Uterus (tissue), 4 donors: ENCODE data around the gene TINAGL1. TPM values are rescaled to one million over a fixed set of nuclear protein-coding genes. Genes with fewer than 3 reads are reported as not detected.

Source experiments
- DNase-seq, 2 donors: peaks; one replicate each; pipeline ENCODE4 v3.0.0-alpha.2; 2019 to 2020
- H3K27ac ChIP-seq, 2 donors: fragments of 200-600 bp; sonication (generic); 1 replicate in 1 of 2; 2 replicates in 1 of 2; pipeline ENCODE4 v1.5.1; 2016 to 2018
- H3K27me3 ChIP-seq, 2 donors: fragments of 200-600 bp; sonication (generic); one replicate each; pipeline ENCODE4 v1.5.1; 2018 to 2019; ENCODE audit warnings: control low read depth in 1 of 2
- H3K36me3 ChIP-seq, 2 donors: fragments of 200-600 bp; sonication (generic); one replicate each; pipeline ENCODE4 v1.5.1; 2019; ENCODE audit warnings: control low read depth in 1 of 2
- H3K4me1 ChIP-seq, 2 donors: fragments of 200-600 bp; sonication (generic); one replicate each; pipeline ENCODE4 v1.5.1; 2018 to 2019; ENCODE audit warnings: control low read depth in 1 of 2
- H3K4me3 ChIP-seq, 2 donors: fragments of 200-600 bp; sonication (generic); 1 replicate in 1 of 2; 2 replicates in 1 of 2; pipeline ENCODE4 v1.5.1; 2018 to 2019; ENCODE audit warnings: mild to moderate bottlenecking in 1 of 2
- H3K9me3 ChIP-seq, 2 donors: fragments of 200-600 bp; sonication (generic); one replicate each; pipeline ENCODE4 v1.5.1; 2019; ENCODE audit warnings: control low read depth in 1 of 2
- CTCF ChIP-seq, 4 experiments: fragments of 200-600 bp in 2 of 4; fragments of 450-650 bp in 2 of 4; sonication (generic) in 2 of 4; IDR thresholded peaks; one replicate each; pipeline ENCODE4 v1.5.1; 2016 to 2019; ENCODE audit warnings: antibody characterized with exemption in 4 of 4, mild to moderate bottlenecking in 2 of 4, moderate library complexity in 1 of 4
- POLR2A ChIP-seq, 2 donors: fragments of 450-650 bp; IDR thresholded peaks; one replicate each; pipeline ENCODE4 v1.6.1; 2016; ENCODE audit warnings: antibody characterized with exemption in 2 of 2, mild to moderate bottlenecking in 1 of 2, moderate library complexity in 1 of 2
- intact Hi-C: fragments of 100-400 bp; cut with DNase I; formaldehyde crosslinking; loops from one replicate; pipeline ENCODE4 v1.15.1; 2023; ENCODE audit warnings: low total_unique reads
- total RNA-seq, 4 donors: library from RNA; depleted of rRNA in 3 of 4; stranded (reverse); fragments of >200 nt in 3 of 4; gene quantifications; one replicate each; pipeline versions ENCODE4 v1.1.0 to v1.2.4, GENCODE V29; 2014 to 2023
- donor health status: DM: yes; HTN: yes; CAD: no.

TINAGL1 gene
- total RNA-seq, 4 donors from 2014 or later = 104 to 247 (median 182) TPM

DNA sequence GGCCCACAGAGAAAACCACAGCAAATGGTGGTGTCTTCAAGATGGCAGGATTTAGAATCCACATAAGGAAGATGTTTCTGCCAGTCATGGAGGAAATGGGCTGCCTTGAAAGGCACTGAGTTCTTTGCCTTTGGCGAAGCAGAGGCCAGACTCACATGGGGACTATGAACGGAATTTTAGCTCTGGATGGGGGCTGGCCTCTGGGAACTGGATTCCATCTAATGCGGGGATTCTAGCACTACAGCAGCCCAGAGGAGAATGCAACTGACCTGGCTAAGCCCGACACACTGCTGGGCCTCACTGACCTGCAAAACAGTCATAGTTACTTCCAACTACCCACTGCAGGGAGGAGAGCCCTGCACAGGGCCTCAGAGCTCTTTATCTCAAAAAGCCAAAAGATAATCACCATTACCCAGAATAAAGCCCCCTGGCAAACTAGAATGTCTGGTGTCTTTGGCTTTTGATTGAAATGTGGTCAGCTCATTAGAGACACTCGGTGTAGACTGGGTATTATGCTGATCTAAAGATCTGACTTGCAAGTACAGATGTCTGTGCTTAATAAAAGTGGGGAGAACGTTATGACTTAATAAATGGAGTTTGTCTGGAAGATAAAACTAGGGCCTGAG is 52.7 kb downstream of the TINAGL1 start:
- intact Hi-C loops = no loop called here
- DNase-seq = no peak
- Histone ChIP-seq H3K9me3 (no peaks in the 10 kb centered on the region), H3K36me3 (no peaks in the 10 kb centered on the region), H3K4me1 (peaks cover 0 to 12% of the 10 kb centered on the region in 2 donors), H3K27ac (no peak overlapping the region), H3K4me3 (no peak overlapping the region), H3K27me3 (no peaks in the 10 kb centered on the region)
- TF ChIP-seq POLR2A (IDR thresholded peaks at IDR 0.05) = no peak
- no peak for TF ChIP-seq CTCF (IDR thresholded peaks at IDR 0.05)

DNA sequence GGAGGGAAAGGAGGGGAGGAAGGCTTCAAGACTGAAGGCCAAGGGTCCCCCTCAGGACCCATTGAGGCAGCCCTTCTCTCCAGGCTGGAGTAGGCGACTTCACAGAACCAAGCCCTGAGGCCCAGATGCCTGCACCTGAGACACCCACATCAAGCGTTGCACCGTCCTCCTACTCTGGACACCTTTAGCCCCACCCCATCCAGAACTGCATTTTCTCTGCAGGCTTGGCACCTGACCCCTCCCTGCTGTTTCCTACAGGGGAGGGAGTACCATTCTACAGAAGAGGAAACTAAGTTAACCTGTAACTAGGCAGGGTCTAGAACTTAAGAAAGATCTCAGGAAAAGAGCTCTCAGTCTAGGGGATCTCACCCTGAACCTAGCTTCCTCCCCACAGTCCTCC is 56.3 kb downstream of the TINAGL1 start:
- no peak for TF ChIP-seq CTCF (IDR thresholded peaks at IDR 0.05)
- TF ChIP-seq POLR2A (IDR thresholded peaks at IDR 0.05) = no peak
- H3K27ac ChIP-seq = no peak overlapping the region
- intact Hi-C loops = no loop called here
- peaks cover 0 to 6% of the 10 kb centered on the region in 2 donors for H3K4me1 ChIP-seq
- H3K9me3 ChIP-seq = no peaks in the 10 kb centered on the region
- no peak overlapping the region for H3K4me3 ChIP-seq
- no peaks in the 10 kb centered on the region for H3K27me3 ChIP-seq
- no peaks in the 10 kb centered on the region for H3K36me3 ChIP-seq
- DNase-seq = no peak

GRCh38 chr1:31633117-31633516 is 56.8 kb downstream of the TINAGL1 start:
- Histone ChIP-seq H3K4me3 (no peak overlapping the region), H3K36me3 (no peaks in the 10 kb centered on the region), H3K27me3 (no peaks in the 10 kb centered on the region), H3K9me3 (no peaks in the 10 kb centered on the region), H3K4me1 (peaks cover 0 to 1% of the 10 kb centered on the region in 2 donors), H3K27ac (no peak overlapping the region)
- DNase-seq = no peak
- no peak for TF ChIP-seq CTCF (IDR thresholded peaks at IDR 0.05)
- no peak for TF ChIP-seq POLR2A (IDR thresholded peaks at IDR 0.05)
- intact Hi-C loops = no loop called here

Other genes with a start within 250 kb of the TINAGL1 start
- gene FABP3, start 203.4 kb upstream of the TINAGL1 start, total RNA-seq = 10 to 100 TPM in 3 of 4 donors, not detected in 1; 28.2 to 77.6 (median 33.2) TPM
- 1 to 10 TPM in 2 of 4 donors, under 1 TPM in 1, not detected in 1; 0.29 to 3.9 (median 1.7) TPM for gene SERINC2, start 163.3 kb upstream of the TINAGL1 start, total RNA-seq
- gene HCRTR1, start 41.2 kb downstream of the TINAGL1 start, total RNA-seq = not detected
- 10 to 100 TPM; 48.4 to 72.1 (median 61.9) TPM for gene PEF1, start 68.4 kb downstream of the TINAGL1 start, total RNA-seq
- 100 to 1,000 TPM in 3 of 4 donors, 10 to 100 TPM in 1; 76.5 to 292 (median 177) TPM for gene COL16A1, start 127.5 kb downstream of the TINAGL1 start, total RNA-seq
- gene ADGRB2, start 187.8 kb downstream of the TINAGL1 start, total RNA-seq = 10 to 100 TPM in 1 of 4 donors, 1 to 10 TPM in 1, under 1 TPM in 1, not detected in 1; 0.77 to 31.0 (median 3.7) TPM
- gene SPOCD1, start 239.5 kb downstream of the TINAGL1 start, total RNA-seq = 1 to 10 TPM in 2 of 4 donors, not detected in 2; 1.2 to 1.5 TPM